H54 (cell line): Measurements from ENCODE around the gene CD109.

Source experiments
- DNase-seq: peaks from one replicate; pipeline ENCODE4 v3.0.0; 2011; ENCODE audit warnings: low spot score, mixed read lengths; ENCODE audit not compliant: insufficient read length
- FAIRE-seq: peaks from 3 replicates; lab custom pipeline; 2011; peaks lifted over from hg19 to GRCh38; lab: Jason Lieb, UNC
- POLR2A ChIP-seq: IDR thresholded peaks from 2 replicates; pipeline ENCODE4 v1.6.1; 2011; ENCODE audit warnings: low read depth, mild to moderate bottlenecking, low read length

The CD109 gene

GRCh38 chr6:73857341-73857890, 161.4 kb downstream of the CD109 start:
- FAIRE-seq: no peak
- no peak for DNase-seq
- no peak for TF ChIP-seq POLR2A

GRCh38 chr6:73858376-73858775, 162.4 kb downstream of the CD109 start:
- TF ChIP-seq POLR2A: no peak
- FAIRE-seq (no peak), DNase-seq (no peak)

GRCh38 chr6:73860303-73860702, 164.3 kb downstream of the CD109 start:
- DNase-seq (no peak), FAIRE-seq (no peak)
- no peak for TF ChIP-seq POLR2A

GRCh38 chr6:73866305-73866704, 170.3 kb downstream of the CD109 start:
- no peak for TF ChIP-seq POLR2A
- DNase-seq: no peak
- no peak for FAIRE-seq

- no peak for TF ChIP-seq POLR2A
- DNase-seq: no peak
- FAIRE-seq: no peak
Measured at GRCh38 chr6:73867411-73867810, 171.4 kb downstream of the CD109 start.

GRCh38 chr6:73870907-73871306, 174.9 kb downstream of the CD109 start:
- no peak for FAIRE-seq
- no peak for TF ChIP-seq POLR2A
- DNase-seq: no peak

- FAIRE-seq (no peak), DNase-seq (no peak)
- no peak for TF ChIP-seq POLR2A
Measured at GRCh38 chr6:73873081-73873480, 177.1 kb downstream of the CD109 start.
